ENCODE measurements around the gene C10orf53.
"Not testable (repeated sequence)": the region's sequence is repeated elsewhere in the genome, so short reads cannot be mapped to it uniquely, and the experiment has no call there.

The C10orf53 gene

GRCh38 chr10:49711481-49711880, 32.0 kb downstream of the C10orf53 start:
- no peak for DNase-seq (ENCODE audit: low spot score)
- no peak for ATAC-seq (ENCODE audit: low read depth)
- H3K36me3 ChIP-seq (ENCODE audit: low read depth) = no peaks in the 10 kb centered on the region
- no peaks in the 10 kb centered on the region for H3K4me1 ChIP-seq (ENCODE audit: insufficient read depth, poor library complexity, severe bottlenecking)
- no peak overlapping the region for H3K4me3 ChIP-seq (ENCODE audit: severe bottlenecking)
- H3K27ac ChIP-seq (ENCODE audit: poor library complexity, severe bottlenecking) = no peak overlapping the region
- H3K9me3 ChIP-seq (ENCODE audit: severe bottlenecking) = no peaks in the 10 kb centered on the region
- no peaks in the 10 kb centered on the region for H3K27me3 ChIP-seq (ENCODE audit: insufficient read depth, poor library complexity, severe bottlenecking)
- TF ChIP-seq CTCF (IDR thresholded peaks at IDR 0.05; ENCODE audit: poor library complexity, severe bottlenecking) = no peak

GRCh38 chr10:49713266-49713665, 33.8 kb downstream of the C10orf53 start:
- no peaks in the 10 kb centered on the region for H3K9me3 ChIP-seq (ENCODE audit: severe bottlenecking)
- DNase-seq (ENCODE audit: low spot score) (no peak), ATAC-seq (ENCODE audit: low read depth) (no peak)
- no peaks in the 10 kb centered on the region for H3K27me3 ChIP-seq (ENCODE audit: insufficient read depth, poor library complexity, severe bottlenecking)
- no peak for TF ChIP-seq CTCF (IDR thresholded peaks at IDR 0.05; ENCODE audit: poor library complexity, severe bottlenecking)
- no peaks in the 10 kb centered on the region for H3K4me1 ChIP-seq (ENCODE audit: insufficient read depth, poor library complexity, severe bottlenecking)
- H3K27ac ChIP-seq (ENCODE audit: poor library complexity, severe bottlenecking) = no peak overlapping the region
- H3K4me3 ChIP-seq (ENCODE audit: severe bottlenecking) = no peak overlapping the region
- no peaks in the 10 kb centered on the region for H3K36me3 ChIP-seq (ENCODE audit: low read depth)

GRCh38 chr10:49715157-49715556, 35.7 kb downstream of the C10orf53 start:
- not testable (repeated sequence) for H3K27me3 ChIP-seq (ENCODE audit: insufficient read depth, poor library complexity, severe bottlenecking); ATAC-seq (ENCODE audit: low read depth); H3K4me1 ChIP-seq (ENCODE audit: insufficient read depth, poor library complexity, severe bottlenecking); H3K27ac ChIP-seq (ENCODE audit: poor library complexity, severe bottlenecking); H3K9me3 ChIP-seq (ENCODE audit: severe bottlenecking); DNase-seq (ENCODE audit: low spot score); H3K4me3 ChIP-seq (ENCODE audit: severe bottlenecking); H3K36me3 ChIP-seq (ENCODE audit: low read depth)

DNA sequence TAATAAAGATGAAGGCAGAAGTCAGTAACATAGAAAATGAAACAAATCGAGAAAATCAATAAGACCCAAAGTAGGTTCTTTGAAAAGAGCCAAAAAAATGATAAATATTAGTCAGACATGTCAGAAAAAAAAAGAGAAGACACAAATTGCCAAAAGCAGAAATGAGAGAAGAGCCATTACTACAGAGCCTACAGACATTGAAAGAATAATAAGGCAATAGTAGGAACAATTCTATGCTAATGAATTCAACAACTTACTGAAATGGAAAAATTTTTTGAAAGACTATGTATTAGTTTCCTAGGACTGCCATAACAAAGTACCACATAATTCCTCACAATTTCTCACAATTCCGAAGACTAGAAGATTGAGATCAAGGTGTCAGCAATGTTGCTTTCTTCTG, 47.1 kb downstream of the C10orf53 start:
- TF ChIP-seq CTCF (IDR thresholded peaks at IDR 0.05; ENCODE audit: poor library complexity, severe bottlenecking) = no peak
- DNase-seq (ENCODE audit: low spot score) (no peak), ATAC-seq (ENCODE audit: low read depth) (no peak)
- Histone ChIP-seq H3K4me3 (ENCODE audit: severe bottlenecking) (no peak overlapping the region), H3K4me1 (ENCODE audit: insufficient read depth, poor library complexity, severe bottlenecking) (no peaks in the 10 kb centered on the region), H3K27me3 (ENCODE audit: insufficient read depth, poor library complexity, severe bottlenecking) (no peaks in the 10 kb centered on the region), H3K27ac (ENCODE audit: poor library complexity, severe bottlenecking) (no peak overlapping the region), H3K36me3 (ENCODE audit: low read depth) (no peaks in the 10 kb centered on the region), H3K9me3 (ENCODE audit: severe bottlenecking) (peaks cover 9% of the 10 kb centered on the region)

DNA sequence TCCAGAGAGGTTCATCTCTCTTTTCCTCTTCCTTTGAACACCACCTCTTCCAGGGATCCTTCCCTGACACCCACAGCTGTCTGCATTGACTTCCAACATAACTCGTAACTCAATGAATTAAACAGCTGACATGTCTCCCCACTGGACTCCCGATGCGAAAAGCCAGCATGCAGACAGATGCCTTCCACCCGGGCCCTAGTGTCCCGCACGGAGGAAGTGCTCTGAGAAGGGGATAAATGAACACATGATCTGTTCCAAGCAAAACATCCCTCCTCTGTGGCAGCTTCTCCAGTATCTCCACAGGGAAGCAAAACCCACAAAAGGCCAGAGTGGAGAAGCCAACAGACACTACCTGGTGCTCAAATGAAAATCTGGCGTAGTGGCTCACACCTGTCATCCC, 54.4 kb downstream of the C10orf53 start:
- H3K36me3 ChIP-seq (ENCODE audit: low read depth) = no peaks in the 10 kb centered on the region
- no peak for DNase-seq (ENCODE audit: low spot score)
- no peak for TF ChIP-seq CTCF (IDR thresholded peaks at IDR 0.05; ENCODE audit: poor library complexity, severe bottlenecking)
- no peak overlapping the region for H3K4me3 ChIP-seq (ENCODE audit: severe bottlenecking)
- H3K4me1 ChIP-seq (ENCODE audit: insufficient read depth, poor library complexity, severe bottlenecking) = peaks cover 5% of the 10 kb centered on the region
- no peak overlapping the region for H3K27ac ChIP-seq (ENCODE audit: poor library complexity, severe bottlenecking)
- H3K9me3 ChIP-seq (ENCODE audit: severe bottlenecking) = no peaks in the 10 kb centered on the region
- no peak for ATAC-seq (ENCODE audit: low read depth)
- H3K27me3 ChIP-seq (ENCODE audit: insufficient read depth, poor library complexity, severe bottlenecking) = no peaks in the 10 kb centered on the region
